Muscle layer of colon (tissue), 2 donors: ENCODE measurements around the gene PRXL2A.
A peak's percentile ranks its signal among the peaks of the same experiment; 100 is the strongest.

Source experiments
- H3K27ac ChIP-seq: one replicate; pipeline ENCODE4 v1.7.0; 2013; ENCODE audit warnings: low read depth, mild to moderate bottlenecking, low read length, moderate library complexity
- H3K27me3 ChIP-seq, 2 donors: one replicate each; pipeline ENCODE4 v1.7.0; 2013; ENCODE audit warnings: low read length in 2 of 2, mild to moderate bottlenecking in 2 of 2; ENCODE audit not compliant: insufficient read depth in 2 of 2, control insufficient read depth in 1 of 2
- H3K36me3 ChIP-seq: one replicate; pipeline ENCODE4 v1.7.0; 2013; ENCODE audit warnings: mild to moderate bottlenecking, low read length; ENCODE audit not compliant: insufficient read depth
- H3K4me1 ChIP-seq: one replicate; pipeline ENCODE4 v1.7.0; 2013; ENCODE audit warnings: mild to moderate bottlenecking, low read length; ENCODE audit not compliant: insufficient read depth
- H3K4me3 ChIP-seq, 2 donors: one replicate each; pipeline ENCODE4 v1.7.0; 2013; ENCODE audit warnings: low read length in 2 of 2, low read depth in 1 of 2, mild to moderate bottlenecking in 1 of 2, moderate library complexity in 1 of 2
- H3K9ac ChIP-seq: one replicate; pipeline ENCODE4 v1.7.0; 2013; ENCODE audit warnings: low read length
- H3K9me3 ChIP-seq: one replicate; pipeline ENCODE4 v1.7.0; 2013; ENCODE audit warnings: mild to moderate bottlenecking, low read length
- donor health status: abdominal sarcoma.
- donor health status: Adenocarcinoma of cecum.

Gene PRXL2A

DNA sequence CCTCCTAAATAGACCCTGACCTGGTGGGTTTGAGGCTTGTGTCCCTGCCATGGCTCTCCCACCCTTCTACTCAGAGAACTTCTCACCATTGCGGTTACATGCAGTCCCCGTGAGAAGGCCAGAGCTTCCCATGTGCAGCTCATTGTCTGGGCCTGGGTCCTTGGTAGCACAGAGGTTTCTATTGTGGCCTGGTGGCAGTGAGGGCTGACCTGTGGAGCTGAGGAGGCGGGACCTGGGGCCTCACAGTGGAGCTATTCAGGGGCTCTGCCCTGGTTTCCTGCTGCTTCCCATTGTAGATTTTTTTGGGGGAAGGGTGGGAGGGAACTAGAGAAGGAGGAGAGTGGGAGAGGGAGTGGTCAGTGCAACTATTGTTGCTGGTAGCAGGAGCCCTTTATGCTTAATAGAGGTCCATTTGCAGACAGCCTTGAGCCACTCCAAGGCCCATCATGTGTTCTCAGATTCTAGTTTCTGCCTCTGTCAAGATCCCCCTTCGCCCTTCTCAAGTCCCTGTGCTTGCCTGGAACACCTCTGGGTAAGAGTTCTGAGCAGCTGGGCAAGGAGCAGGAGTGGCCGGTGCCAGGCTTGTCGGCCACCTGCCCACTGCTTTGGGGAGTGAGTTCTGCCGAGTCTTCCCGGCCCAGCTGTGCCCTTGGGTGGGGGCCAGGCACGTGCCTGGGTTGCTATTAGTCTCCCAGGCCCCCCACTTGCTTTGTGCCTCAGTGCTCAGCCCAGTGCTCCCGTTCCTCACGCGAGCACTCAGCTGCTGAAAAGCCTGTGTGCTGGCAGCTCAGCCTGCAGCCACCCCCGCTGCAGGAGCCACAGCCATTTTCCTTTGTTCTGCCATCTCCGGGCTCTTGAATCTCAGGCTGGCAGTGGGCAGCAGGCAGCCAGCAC, 56.5 kb downstream of the PRXL2A start:
- Histone ChIP-seq H3K27ac (peak overlapping the region; percentile 52), H3K9me3 (no peaks in the 10 kb centered on the region), H3K4me1 (peaks cover 73% of the 10 kb centered on the region), H3K27me3 (no peaks in the 10 kb centered on the region), H3K9ac (no peak overlapping the region), H3K4me3 (peak overlapping the region; percentile 7 to 18), H3K36me3 (no peaks in the 10 kb centered on the region)

DNA sequence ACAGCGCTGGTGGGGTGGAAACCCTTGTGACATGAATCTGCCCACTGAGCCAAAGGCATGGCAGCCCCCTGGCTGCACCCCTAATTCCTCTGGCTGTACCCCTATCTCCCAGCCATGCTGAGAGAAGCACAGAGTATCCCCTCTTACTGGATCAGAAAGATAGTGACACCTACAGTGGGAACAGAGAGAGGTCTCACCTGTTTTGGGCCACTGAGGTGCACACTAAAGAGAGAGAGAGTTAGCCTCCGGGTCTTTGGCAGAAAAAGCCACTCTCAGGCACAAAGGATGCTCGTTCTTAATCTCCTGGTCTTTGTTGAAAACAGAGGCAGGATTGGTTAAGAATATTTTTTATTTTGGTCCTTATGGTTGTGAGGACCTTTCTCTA, 57.1 kb downstream of the PRXL2A start:
- Histone ChIP-seq H3K4me3 (peak overlapping the region; percentile 7 to 18), H3K4me1 (peaks cover 67% of the 10 kb centered on the region), H3K27ac (peak overlapping the region; percentile 52), H3K9ac (no peak overlapping the region), H3K36me3 (peaks cover 3% of the 10 kb centered on the region), H3K9me3 (no peaks in the 10 kb centered on the region), H3K27me3 (no peaks in the 10 kb centered on the region)

DNA sequence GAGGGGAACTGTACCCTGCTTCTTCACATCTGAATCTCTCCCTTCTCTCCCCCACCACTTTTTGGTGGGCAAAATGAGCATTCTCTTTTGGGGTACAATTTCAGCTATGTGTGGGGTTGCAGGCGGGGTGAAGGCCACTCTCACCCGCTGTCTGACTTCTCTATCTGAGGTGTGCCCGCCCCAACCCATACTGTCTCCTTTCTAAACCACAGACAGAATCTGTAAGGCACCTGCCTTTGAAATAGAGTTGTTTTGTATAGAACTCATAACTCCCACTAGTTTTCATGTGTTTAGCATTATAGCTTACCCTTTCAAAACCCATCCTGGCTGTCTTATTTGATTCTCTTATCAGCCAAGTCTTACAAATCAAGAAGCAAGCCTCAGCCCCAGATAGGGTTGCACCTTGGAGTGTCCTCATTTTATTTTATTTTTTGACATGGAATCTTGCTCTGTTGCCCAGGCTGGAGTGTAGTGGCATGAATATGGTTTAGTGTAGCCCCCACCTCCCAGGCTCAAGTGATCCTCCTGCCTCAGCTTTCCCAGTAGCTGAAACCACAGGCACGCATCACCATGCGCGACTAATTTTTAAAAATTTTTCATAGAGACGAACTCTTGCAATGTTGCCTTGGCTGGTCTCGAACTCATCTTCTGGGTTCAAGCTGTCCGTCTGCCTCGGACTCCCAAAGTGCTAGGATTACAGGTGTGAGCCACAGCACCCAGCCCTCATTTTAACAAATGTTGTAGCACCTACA, 57.7 kb downstream of the PRXL2A start:
- Histone ChIP-seq H3K4me3 (no peak overlapping the region), H3K27me3 (no peaks in the 10 kb centered on the region), H3K27ac (peak overlapping the region; percentile 52), H3K9me3 (no peaks in the 10 kb centered on the region), H3K36me3 (peaks cover 4% of the 10 kb centered on the region), H3K9ac (no peak overlapping the region), H3K4me1 (peaks cover 61% of the 10 kb centered on the region)

DNA sequence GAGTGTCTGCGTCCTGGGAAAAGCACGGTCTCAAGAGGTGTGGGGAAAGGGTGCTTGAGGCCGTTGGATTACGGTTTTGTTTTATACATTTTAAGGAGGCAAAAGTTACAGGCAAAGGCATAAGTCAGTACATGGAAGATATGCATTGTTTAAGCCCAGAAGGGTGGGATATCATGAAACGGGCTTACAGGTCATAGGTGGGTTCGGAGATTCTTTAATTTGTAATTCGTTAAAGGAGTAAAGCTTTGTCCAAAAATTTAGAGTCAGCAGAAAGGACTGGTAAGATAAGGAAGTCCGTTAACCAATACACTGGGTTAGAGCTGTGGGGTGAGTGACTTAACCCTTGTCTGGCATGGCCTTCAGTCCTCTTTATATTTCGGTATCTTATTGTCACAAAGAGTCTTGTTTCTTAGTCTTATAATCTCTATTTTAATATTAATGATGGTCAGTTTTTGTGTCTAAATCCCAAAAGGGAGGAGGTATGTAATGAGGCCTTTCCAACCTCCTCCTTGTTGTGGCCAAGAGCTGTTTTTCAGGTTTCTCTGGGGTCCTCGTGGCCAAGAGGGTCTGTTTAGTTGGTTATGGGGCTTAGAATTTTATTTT, 58.5 kb downstream of the PRXL2A start:
- Histone ChIP-seq H3K27ac (no peak overlapping the region), H3K9me3 (no peaks in the 10 kb centered on the region), H3K9ac (no peak overlapping the region), H3K27me3 (no peaks in the 10 kb centered on the region), H3K4me3 (no peak overlapping the region), H3K4me1 (peaks cover 53% of the 10 kb centered on the region), H3K36me3 (peaks cover 4% of the 10 kb centered on the region)

DNA sequence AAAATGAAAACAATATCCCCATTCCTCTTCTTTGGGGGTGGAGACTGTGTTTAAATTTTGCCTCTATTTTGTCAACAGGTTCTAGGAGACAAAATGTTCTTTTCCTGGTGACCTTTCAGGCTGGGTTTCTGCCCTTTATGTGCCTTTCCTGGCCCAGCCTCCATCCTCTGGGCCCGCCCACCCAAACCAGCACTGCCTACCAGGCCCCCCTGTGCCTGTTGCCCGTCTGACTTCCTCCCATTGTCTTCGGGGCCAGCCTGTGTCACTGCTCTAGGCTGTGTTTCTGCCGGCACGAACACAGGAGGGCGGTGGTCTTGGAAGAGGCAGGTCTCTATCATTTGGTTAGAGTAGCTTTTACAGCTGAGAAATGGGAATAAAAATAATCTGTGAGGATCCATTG, 59.7 kb downstream of the PRXL2A start:
- Histone ChIP-seq H3K27me3 (no peaks in the 10 kb centered on the region), H3K4me3 (no peak overlapping the region), H3K27ac (no peak overlapping the region), H3K36me3 (peaks cover 4% of the 10 kb centered on the region), H3K4me1 (peaks cover 49% of the 10 kb centered on the region), H3K9ac (no peak overlapping the region), H3K9me3 (no peaks in the 10 kb centered on the region)

DNA sequence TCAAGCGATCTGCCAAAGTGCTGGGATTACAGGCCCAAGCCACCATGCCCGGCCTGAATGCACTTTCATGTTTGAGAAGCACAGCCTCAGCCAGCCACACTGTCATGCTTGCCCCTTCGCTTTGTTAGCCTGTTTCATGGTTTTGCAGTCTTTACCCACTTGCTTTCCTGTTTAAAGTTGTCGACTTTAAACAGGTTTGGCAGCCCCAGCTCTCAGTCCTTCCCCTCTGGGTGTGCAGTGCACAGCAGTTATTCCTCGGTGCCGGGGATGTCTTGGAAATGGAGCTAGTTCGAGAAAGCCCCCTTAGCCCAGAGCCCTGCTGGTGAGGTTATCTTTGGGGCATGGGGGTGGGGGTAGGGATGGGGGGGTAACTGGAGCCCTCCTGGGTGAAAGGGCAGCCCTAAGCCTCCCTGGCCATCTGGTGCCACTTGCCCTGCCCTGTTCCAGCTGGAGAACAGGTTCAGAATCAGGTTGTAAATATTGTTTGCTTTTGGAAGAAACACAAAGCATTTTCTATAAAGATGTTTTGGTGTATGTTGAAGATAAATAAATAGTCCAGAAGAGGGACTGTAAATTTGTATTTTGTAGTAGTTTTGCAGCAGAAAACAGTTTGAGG, 60.6 kb downstream of the PRXL2A start:
- H3K27ac ChIP-seq: no peak overlapping the region
- H3K9me3 ChIP-seq: no peaks in the 10 kb centered on the region
- H3K4me1 ChIP-seq: peaks cover 46% of the 10 kb centered on the region
- no peak overlapping the region for H3K4me3 ChIP-seq
- H3K9ac ChIP-seq: no peak overlapping the region
- H3K27me3 ChIP-seq: no peaks in the 10 kb centered on the region
- peaks cover 4% of the 10 kb centered on the region for H3K36me3 ChIP-seq

DNA sequence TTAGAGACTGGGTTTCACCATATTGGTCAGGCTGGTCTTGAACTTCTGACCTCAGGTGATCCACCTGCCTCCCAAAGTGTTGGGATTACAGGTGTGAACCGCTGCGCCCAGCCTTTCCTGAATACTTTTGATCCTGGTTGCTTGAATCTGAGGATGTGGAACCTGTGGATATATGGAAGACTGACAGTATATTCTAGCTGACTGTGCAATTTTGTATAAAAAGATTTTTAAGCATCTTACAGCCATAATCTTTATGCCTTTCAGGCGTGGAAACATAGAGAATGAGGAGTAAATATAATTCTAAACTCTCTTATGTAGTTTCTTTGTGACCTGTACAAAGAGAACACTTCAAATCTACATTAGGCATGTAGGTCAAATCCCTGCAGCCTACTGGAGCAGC, 61.9 kb downstream of the PRXL2A start:
- H3K4me1 ChIP-seq: peaks cover 40% of the 10 kb centered on the region
- H3K36me3 ChIP-seq: peaks cover 4% of the 10 kb centered on the region
- no peaks in the 10 kb centered on the region for H3K27me3 ChIP-seq
- no peak overlapping the region for H3K9ac ChIP-seq
- no peak overlapping the region for H3K4me3 ChIP-seq
- no peaks in the 10 kb centered on the region for H3K9me3 ChIP-seq
- H3K27ac ChIP-seq: no peak overlapping the region

DNA sequence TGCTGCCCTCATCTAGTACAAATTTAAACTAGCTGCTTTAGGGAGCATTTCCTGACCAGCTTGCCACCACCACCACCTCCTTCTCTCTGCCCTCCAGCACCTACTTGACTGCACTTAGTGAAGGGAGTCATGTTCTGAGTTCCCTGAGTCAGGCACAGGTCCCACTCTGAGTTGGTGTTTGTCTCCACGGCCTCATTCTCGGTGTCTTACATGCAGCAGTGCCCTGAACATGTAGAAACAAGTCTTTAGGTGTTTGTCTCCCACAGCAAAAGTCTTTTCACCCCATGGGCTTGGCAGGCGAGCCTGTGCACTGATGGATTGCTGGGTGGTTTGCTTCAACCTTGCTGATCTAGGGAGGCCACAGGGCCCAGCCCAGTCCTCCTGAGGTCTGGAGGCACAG, 62.6 kb downstream of the PRXL2A start:
- Histone ChIP-seq H3K9me3 (no peaks in the 10 kb centered on the region), H3K27ac (no peak overlapping the region), H3K27me3 (no peaks in the 10 kb centered on the region), H3K9ac (no peak overlapping the region), H3K36me3 (peaks cover 4% of the 10 kb centered on the region), H3K4me1 (peaks cover 33% of the 10 kb centered on the region), H3K4me3 (no peak overlapping the region)

DNA sequence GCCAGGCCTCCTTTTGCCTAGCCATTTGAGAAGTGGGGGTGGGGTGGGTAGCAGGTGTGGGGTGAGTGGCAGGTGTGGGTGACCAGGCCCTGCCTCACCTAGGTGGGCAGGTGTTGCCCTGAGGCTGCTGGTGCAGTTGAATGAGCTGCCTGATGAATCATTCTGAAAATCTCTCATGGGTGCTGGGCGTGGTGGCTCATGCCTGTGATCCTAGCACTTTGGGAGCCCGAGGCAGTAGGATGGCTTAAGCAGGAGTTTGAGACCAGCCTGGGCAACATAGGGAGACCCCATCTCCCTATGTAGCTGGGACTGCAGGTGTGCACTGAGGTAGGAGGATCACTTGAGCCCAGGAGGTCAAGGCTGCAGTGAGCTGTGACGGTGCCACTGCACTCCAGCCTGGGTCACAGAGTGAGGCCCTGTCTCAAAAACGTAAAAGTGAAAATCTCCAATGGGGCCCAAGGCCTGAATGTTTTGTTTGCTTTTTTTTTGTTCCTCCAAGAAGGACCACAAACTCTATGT, 63.4 kb downstream of the PRXL2A start:
- Histone ChIP-seq H3K36me3 (peaks cover 4% of the 10 kb centered on the region), H3K4me1 (peaks cover 27% of the 10 kb centered on the region), H3K9ac (no peak overlapping the region), H3K9me3 (no peaks in the 10 kb centered on the region), H3K27me3 (no peaks in the 10 kb centered on the region), H3K27ac (no peak overlapping the region), H3K4me3 (no peak overlapping the region)

DNA sequence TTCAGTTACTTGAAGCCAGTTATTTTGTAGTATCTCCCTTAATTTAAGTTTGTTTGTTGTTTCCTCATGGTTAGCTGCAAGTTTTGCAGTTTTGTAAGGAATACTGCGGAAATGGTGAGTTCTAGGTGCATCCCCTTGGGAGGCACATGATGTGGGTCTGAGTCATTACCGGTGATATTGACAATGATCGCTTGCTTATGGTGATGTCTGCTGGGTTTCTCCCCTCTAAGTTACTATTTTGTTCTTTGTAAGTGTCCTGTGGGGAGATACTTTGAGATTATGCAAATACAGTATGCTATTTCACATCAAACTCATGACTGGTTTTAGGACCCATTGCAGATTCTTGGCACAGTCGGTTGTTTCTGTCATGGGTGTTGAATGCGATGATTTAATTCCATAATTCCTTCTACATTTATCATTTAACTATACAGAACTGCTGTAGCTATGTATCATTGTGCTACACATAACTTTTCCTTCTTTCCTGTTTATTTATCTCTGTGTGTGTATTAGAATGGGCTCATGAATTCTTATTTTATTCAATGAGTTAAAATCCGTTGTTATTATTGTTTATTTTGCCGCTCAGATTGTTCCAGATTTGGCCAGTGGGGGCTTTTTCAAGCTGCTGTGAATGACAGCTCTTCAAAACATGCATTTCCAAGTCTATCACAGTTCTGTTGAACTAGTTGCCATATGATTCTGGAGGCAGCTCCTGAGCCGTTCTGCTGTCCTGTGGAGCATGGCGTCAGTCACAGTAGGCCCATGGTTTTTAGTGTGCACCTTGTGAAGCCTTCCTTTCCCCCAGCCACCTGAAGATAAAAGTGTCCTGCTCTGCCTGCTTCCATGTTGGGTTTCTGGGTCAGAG, 64.1 kb downstream of the PRXL2A start:
- Histone ChIP-seq H3K9me3 (no peaks in the 10 kb centered on the region), H3K27ac (no peak overlapping the region), H3K4me1 (peaks cover 27% of the 10 kb centered on the region), H3K27me3 (no peaks in the 10 kb centered on the region), H3K4me3 (no peak overlapping the region), H3K36me3 (peaks cover 4% of the 10 kb centered on the region), H3K9ac (no peak overlapping the region)
